ENCODE data around the gene PRSS57. TPM values are rescaled to one million over a fixed set of nuclear protein-coding genes. Genes with fewer than 3 reads are reported as not detected.

PRSS57 gene
- total and polyA plus RNA-seq, 2 of the 8 experiments (the other 6 are each of a cell fraction or from before 2014, with no cell fraction given) = not detected

DNA sequence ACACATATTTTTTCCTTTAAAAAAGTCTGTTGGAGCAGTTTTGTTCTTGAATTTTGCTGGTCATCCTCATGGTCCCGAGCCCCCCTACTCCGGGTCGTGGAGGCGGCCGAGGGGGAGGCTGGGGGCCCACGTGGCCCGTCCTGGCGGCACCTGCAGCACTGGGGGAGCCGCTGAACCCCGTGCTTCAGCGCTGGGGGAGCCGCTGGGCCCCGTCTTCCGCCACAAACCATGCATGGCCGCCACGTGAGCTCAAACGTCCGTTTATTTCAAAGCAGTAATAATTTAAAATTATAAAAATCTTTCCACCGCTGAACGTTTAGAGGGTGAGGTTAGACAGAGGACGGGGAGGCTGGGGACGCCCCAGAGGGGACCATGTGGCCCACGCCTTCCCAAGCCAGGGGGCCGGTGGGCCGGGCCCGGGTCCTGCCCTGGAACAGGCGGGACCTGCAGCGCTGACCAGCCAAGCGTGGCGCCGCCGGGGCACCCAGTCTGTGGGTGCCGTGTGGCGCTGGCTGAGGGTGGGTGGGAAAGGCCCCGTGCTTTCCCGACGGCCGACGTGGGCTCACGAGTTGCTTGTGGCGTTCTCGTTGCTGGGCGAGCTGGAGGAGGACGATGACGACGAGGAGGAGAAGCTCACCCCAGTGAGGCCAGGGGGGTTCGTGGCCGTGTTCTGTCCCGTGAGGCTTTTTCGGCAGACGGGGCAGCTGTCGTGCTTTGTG, 47.5 kb downstream of the PRSS57 start (continued):
- TF ChIP-seq, protein P1, sequence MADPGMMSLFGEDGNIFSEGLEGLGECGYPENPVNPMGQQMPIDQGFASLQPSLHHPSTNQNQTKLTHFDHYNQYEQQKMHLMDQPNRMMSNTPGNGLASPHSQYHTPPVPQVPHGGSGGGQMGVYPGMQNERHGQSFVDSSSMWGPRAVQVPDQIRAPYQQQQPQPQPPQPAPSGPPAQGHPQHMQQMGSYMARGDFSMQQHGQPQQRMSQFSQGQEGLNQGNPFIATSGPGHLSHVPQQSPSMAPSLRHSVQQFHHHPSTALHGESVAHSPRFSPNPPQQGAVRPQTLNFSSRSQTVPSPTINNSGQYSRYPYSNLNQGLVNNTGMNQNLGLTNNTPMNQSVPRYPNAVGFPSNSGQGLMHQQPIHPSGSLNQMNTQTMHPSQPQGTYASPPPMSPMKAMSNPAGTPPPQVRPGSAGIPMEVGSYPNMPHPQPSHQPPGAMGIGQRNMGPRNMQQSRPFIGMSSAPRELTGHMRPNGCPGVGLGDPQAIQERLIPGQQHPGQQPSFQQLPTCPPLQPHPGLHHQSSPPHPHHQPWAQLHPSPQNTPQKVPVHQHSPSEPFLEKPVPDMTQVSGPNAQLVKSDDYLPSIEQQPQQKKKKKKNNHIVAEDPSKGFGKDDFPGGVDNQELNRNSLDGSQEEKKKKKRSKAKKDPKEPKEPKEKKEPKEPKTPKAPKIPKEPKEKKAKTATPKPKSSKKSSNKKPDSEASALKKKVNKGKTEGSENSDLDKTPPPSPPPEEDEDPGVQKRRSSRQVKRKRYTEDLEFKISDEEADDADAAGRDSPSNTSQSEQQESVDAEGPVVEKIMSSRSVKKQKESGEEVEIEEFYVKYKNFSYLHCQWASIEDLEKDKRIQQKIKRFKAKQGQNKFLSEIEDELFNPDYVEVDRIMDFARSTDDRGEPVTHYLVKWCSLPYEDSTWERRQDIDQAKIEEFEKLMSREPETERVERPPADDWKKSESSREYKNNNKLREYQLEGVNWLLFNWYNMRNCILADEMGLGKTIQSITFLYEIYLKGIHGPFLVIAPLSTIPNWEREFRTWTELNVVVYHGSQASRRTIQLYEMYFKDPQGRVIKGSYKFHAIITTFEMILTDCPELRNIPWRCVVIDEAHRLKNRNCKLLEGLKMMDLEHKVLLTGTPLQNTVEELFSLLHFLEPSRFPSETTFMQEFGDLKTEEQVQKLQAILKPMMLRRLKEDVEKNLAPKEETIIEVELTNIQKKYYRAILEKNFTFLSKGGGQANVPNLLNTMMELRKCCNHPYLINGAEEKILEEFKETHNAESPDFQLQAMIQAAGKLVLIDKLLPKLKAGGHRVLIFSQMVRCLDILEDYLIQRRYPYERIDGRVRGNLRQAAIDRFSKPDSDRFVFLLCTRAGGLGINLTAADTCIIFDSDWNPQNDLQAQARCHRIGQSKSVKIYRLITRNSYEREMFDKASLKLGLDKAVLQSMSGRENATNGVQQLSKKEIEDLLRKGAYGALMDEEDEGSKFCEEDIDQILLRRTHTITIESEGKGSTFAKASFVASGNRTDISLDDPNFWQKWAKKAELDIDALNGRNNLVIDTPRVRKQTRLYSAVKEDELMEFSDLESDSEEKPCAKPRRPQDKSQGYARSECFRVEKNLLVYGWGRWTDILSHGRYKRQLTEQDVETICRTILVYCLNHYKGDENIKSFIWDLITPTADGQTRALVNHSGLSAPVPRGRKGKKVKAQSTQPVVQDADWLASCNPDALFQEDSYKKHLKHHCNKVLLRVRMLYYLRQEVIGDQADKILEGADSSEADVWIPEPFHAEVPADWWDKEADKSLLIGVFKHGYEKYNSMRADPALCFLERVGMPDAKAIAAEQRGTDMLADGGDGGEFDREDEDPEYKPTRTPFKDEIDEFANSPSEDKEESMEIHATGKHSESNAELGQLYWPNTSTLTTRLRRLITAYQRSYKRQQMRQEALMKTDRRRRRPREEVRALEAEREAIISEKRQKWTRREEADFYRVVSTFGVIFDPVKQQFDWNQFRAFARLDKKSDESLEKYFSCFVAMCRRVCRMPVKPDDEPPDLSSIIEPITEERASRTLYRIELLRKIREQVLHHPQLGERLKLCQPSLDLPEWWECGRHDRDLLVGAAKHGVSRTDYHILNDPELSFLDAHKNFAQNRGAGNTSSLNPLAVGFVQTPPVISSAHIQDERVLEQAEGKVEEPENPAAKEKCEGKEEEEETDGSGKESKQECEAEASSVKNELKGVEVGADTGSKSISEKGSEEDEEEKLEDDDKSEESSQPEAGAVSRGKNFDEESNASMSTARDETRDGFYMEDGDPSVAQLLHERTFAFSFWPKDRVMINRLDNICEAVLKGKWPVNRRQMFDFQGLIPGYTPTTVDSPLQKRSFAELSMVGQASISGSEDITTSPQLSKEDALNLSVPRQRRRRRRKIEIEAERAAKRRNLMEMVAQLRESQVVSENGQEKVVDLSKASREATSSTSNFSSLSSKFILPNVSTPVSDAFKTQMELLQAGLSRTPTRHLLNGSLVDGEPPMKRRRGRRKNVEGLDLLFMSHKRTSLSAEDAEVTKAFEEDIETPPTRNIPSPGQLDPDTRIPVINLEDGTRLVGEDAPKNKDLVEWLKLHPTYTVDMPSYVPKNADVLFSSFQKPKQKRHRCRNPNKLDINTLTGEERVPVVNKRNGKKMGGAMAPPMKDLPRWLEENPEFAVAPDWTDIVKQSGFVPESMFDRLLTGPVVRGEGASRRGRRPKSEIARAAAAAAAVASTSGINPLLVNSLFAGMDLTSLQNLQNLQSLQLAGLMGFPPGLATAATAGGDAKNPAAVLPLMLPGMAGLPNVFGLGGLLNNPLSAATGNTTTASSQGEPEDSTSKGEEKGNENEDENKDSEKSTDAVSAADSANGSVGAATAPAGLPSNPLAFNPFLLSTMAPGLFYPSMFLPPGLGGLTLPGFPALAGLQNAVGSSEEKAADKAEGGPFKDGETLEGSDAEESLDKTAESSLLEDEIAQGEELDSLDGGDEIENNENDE (IDR thresholded peaks at IDR 0.05; ENCODE audit: insufficient replicate concordance, low read length) = no peak
- no peak for TF ChIP-seq CHD2 (IDR thresholded peaks at IDR 0.05; ENCODE audit: low read length)
- no peak for TF ChIP-seq CBX5 (IDR thresholded peaks at IDR 0.05; ENCODE audit: low read depth, low read length)
- no peak for TF ChIP-seq SUZ12 (IDR thresholded peaks at IDR 0.05; ENCODE audit: low read length)
- no peak for TF ChIP-seq RBBP5 (IDR thresholded peaks at IDR 0.05; ENCODE audit: borderline replicate concordance, low read depth, low read length)
- no peak for TF ChIP-seq TCF12 (IDR thresholded peaks at IDR 0.05; ENCODE audit: low read depth, low read length)
- TF ChIP-seq CREB1 (IDR thresholded peaks at IDR 0.05) = no peak

All from H1 (cell line).